WTC11 (cell line): ENCODE data around the gene P2RY6.

Experiments
- NFATC4 ChIP-seq: fragments of 250-450 bp; sonication (Bioruptor Pico); IDR thresholded peaks from 2 replicates; pipeline ENCODE4 v1.9.0; 2021; ENCODE audit warnings: mild to moderate bottlenecking
- TEAD4 ChIP-seq: sonication (generic); formaldehyde crosslinking; IDR thresholded peaks from 2 replicates; pipeline ENCODE4 v1.8.0; 2022; ENCODE audit warnings: mild to moderate bottlenecking, missing genetic modification reagents
- TF ChIP-seq, protein P1 (sequence below): sonication (generic); formaldehyde crosslinking; IDR thresholded peaks from 2 replicates; pipeline ENCODE4 v1.8.0; 2022; ENCODE audit warnings: mild to moderate bottlenecking, missing genetic modification reagents
- TF ChIP-seq, protein P2 (sequence below): fragments of 200-600 bp; IDR thresholded peaks from 2 replicates; pipeline ENCODE4 v1.8.0; 2022; ENCODE audit warnings: antibody characterized with exemption
- TF ChIP-seq, protein P3 (sequence below): sonication (generic); formaldehyde crosslinking; IDR thresholded peaks from 2 replicates; pipeline ENCODE4 v1.8.1; 2022; ENCODE audit warnings: missing genetic modification reagents, borderline replicate concordance
- TF ChIP-seq, protein P4 (sequence below): sonication (generic); formaldehyde crosslinking; IDR thresholded peaks from 2 replicates; pipeline ENCODE4 v1.8.0; 2023; ENCODE audit warnings: missing genetic modification reagents, mild to moderate bottlenecking, borderline replicate concordance

DNA sequence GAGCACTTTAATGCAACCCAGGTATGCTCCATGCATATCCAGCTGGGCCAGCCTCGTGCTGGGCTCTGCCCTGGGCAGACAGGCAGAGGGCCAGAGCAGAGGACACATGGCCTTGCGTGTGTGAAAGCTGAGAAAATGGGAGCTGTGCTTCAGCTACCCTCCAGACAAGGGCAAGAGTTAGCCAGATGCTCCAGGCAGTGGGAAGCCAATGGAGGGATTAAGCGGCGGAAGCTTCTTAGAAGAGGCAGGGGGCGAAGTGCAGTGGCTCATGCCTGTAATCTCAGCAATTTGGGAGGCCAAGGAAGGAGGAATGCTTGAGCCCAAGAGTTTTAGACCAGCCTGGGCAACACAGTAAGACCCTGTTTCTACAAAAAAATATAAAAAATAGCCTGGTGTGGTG is 26.1 kb downstream of the P2RY6 start:
- TF ChIP-seq TEAD4: no peak
- TF ChIP-seq, protein P1, sequence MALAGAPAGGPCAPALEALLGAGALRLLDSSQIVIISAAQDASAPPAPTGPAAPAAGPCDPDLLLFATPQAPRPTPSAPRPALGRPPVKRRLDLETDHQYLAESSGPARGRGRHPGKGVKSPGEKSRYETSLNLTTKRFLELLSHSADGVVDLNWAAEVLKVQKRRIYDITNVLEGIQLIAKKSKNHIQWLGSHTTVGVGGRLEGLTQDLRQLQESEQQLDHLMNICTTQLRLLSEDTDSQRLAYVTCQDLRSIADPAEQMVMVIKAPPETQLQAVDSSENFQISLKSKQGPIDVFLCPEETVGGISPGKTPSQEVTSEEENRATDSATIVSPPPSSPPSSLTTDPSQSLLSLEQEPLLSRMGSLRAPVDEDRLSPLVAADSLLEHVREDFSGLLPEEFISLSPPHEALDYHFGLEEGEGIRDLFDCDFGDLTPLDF: no peak
- TF ChIP-seq, protein P2, sequence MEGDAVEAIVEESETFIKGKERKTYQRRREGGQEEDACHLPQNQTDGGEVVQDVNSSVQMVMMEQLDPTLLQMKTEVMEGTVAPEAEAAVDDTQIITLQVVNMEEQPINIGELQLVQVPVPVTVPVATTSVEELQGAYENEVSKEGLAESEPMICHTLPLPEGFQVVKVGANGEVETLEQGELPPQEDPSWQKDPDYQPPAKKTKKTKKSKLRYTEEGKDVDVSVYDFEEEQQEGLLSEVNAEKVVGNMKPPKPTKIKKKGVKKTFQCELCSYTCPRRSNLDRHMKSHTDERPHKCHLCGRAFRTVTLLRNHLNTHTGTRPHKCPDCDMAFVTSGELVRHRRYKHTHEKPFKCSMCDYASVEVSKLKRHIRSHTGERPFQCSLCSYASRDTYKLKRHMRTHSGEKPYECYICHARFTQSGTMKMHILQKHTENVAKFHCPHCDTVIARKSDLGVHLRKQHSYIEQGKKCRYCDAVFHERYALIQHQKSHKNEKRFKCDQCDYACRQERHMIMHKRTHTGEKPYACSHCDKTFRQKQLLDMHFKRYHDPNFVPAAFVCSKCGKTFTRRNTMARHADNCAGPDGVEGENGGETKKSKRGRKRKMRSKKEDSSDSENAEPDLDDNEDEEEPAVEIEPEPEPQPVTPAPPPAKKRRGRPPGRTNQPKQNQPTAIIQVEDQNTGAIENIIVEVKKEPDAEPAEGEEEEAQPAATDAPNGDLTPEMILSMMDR: no peak
- TF ChIP-seq, protein P3, sequence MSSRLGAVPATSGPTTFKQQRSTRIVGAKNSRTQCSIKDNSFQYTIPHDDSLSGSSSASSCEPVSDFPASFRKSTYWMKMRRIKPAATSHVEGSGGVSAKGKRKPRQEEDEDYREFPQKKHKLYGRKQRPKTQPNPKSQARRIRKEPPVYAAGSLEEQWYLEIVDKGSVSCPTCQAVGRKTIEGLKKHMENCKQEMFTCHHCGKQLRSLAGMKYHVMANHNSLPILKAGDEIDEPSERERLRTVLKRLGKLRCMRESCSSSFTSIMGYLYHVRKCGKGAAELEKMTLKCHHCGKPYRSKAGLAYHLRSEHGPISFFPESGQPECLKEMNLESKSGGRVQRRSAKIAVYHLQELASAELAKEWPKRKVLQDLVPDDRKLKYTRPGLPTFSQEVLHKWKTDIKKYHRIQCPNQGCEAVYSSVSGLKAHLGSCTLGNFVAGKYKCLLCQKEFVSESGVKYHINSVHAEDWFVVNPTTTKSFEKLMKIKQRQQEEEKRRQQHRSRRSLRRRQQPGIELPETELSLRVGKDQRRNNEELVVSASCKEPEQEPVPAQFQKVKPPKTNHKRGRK: no peak
- TF ChIP-seq, protein P4, sequence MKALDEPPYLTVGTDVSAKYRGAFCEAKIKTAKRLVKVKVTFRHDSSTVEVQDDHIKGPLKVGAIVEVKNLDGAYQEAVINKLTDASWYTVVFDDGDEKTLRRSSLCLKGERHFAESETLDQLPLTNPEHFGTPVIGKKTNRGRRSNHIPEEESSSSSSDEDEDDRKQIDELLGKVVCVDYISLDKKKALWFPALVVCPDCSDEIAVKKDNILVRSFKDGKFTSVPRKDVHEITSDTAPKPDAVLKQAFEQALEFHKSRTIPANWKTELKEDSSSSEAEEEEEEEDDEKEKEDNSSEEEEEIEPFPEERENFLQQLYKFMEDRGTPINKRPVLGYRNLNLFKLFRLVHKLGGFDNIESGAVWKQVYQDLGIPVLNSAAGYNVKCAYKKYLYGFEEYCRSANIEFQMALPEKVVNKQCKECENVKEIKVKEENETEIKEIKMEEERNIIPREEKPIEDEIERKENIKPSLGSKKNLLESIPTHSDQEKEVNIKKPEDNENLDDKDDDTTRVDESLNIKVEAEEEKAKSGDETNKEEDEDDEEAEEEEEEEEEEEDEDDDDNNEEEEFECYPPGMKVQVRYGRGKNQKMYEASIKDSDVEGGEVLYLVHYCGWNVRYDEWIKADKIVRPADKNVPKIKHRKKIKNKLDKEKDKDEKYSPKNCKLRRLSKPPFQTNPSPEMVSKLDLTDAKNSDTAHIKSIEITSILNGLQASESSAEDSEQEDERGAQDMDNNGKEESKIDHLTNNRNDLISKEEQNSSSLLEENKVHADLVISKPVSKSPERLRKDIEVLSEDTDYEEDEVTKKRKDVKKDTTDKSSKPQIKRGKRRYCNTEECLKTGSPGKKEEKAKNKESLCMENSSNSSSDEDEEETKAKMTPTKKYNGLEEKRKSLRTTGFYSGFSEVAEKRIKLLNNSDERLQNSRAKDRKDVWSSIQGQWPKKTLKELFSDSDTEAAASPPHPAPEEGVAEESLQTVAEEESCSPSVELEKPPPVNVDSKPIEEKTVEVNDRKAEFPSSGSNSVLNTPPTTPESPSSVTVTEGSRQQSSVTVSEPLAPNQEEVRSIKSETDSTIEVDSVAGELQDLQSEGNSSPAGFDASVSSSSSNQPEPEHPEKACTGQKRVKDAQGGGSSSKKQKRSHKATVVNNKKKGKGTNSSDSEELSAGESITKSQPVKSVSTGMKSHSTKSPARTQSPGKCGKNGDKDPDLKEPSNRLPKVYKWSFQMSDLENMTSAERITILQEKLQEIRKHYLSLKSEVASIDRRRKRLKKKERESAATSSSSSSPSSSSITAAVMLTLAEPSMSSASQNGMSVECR (CRISPR knock-in tag): no peak
- TF ChIP-seq NFATC4 (CRISPR knock-in tag): no peak
